Measurements from ENCODE around the gene ASPSCR1.

DNA sequence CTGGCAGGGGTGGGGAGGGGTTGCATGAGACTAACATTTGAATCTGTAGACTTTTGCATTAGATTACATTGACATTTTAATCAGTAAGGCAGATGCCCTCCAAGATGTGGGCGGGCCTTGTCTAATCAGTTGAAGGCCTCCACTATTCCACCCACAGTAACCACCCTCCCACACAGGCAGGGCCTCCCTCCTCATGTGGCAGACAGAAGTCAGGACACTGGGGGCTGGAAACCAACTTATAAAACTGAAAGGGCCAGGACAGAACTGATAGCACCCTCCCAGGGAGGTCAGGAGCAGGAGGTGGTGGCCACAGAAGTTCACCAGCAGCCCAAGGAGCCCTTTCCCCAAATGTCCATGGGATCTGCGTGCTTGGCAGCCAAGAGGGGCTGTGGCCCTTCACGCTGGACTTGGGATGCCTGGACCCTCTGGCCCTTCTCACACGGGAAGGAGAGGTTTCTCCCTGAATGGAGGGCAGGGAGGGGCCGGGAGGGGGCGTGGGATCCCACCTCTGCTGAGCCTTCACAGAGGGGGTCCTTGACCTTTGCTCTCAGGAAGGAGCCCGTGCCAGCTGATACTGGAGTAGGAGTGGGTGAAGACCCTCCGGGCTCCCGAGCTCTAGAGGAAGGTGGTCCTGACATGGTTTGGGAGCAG is 45.0 kb upstream of the ASPSCR1 start:
- TF ChIP-seq, protein P1, sequence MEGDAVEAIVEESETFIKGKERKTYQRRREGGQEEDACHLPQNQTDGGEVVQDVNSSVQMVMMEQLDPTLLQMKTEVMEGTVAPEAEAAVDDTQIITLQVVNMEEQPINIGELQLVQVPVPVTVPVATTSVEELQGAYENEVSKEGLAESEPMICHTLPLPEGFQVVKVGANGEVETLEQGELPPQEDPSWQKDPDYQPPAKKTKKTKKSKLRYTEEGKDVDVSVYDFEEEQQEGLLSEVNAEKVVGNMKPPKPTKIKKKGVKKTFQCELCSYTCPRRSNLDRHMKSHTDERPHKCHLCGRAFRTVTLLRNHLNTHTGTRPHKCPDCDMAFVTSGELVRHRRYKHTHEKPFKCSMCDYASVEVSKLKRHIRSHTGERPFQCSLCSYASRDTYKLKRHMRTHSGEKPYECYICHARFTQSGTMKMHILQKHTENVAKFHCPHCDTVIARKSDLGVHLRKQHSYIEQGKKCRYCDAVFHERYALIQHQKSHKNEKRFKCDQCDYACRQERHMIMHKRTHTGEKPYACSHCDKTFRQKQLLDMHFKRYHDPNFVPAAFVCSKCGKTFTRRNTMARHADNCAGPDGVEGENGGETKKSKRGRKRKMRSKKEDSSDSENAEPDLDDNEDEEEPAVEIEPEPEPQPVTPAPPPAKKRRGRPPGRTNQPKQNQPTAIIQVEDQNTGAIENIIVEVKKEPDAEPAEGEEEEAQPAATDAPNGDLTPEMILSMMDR (IDR thresholded peaks at IDR 0.05) = no peak
- TF ChIP-seq POLR2A (IDR thresholded peaks at IDR 0.05) = no peak

All from testis (tissue), 2 donors.